Stimulated activated CD8-positive, alpha-beta memory T cell treated with anti-CD3 and anti-CD28 coated beads, Interleukin-7, amount 100 ng/mL, for 48 hours (primary cell): ENCODE measurements around the gene WNT8A.

Source experiments
- DNase-seq, 2 donors: peaks; one replicate each; pipeline ENCODE4 v3.0.0-alpha.2; 2020; ENCODE audit warnings: low read depth in 1 of 2; ENCODE audit errors: extremely low read depth in 1 of 2

WNT8A gene

GRCh38 chr5:138138949-138139780 is 55.3 kb downstream of the WNT8A start, which contains the start of gene NME5:
TSS of gene NME5 (minus strand) at chr5:138139428. CDS start at chr5:138138780, 648 bp downstream.
- DNase-seq = no peak

- DNase-seq = no peak
These were observed 55.9 kb downstream of the WNT8A start for GRCh38 chr5:138139781-138140090.

GRCh38 chr5:138140268-138140667 is 56.4 kb downstream of the WNT8A start:
- DNase-seq = no peak
